OCI-LY7 (cell line): ENCODE data around the gene TXNDC12.

Experiments
- EZH2phosphoT487 ChIP-seq: fragments of 200-600 bp; sonication (generic); IDR thresholded peaks from 2 replicates; pipeline ENCODE4 v1.6.1; 2018; ENCODE audit warnings: low read depth, borderline replicate concordance, mild to moderate bottlenecking, mixed run types, antibody characterized with exemption, low read length, moderate library complexity, mixed read lengths
- TF ChIP-seq, protein P1 (sequence below): fragments of 200-600 bp; sonication (generic); conservative IDR thresholded peaks from 2 replicates; pipeline ENCODE4 v1.5.1; 2014; ENCODE audit warnings: mild to moderate bottlenecking, antibody characterized with exemption, low read length, moderate library complexity, mixed read lengths

GRCh38 chr1:52037909-52038308, 17.1 kb downstream of the TXNDC12 start:
- TF ChIP-seq, protein P1, sequence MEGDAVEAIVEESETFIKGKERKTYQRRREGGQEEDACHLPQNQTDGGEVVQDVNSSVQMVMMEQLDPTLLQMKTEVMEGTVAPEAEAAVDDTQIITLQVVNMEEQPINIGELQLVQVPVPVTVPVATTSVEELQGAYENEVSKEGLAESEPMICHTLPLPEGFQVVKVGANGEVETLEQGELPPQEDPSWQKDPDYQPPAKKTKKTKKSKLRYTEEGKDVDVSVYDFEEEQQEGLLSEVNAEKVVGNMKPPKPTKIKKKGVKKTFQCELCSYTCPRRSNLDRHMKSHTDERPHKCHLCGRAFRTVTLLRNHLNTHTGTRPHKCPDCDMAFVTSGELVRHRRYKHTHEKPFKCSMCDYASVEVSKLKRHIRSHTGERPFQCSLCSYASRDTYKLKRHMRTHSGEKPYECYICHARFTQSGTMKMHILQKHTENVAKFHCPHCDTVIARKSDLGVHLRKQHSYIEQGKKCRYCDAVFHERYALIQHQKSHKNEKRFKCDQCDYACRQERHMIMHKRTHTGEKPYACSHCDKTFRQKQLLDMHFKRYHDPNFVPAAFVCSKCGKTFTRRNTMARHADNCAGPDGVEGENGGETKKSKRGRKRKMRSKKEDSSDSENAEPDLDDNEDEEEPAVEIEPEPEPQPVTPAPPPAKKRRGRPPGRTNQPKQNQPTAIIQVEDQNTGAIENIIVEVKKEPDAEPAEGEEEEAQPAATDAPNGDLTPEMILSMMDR: no peak
- TF ChIP-seq EZH2phosphoT487: no peak
